BLaER1 treated with 17β-estradiol and CSF1 and Interleukin-3, amounts not matched to agents 10 nM and 100 nM (cell line): ENCODE results near the gene GPRC6A.

Experiments
- H3K27ac ChIP-seq, 11 experiments: shearing (Covaris generic); formaldehyde crosslinking; 2 replicates each; pipeline ENCODE4 v1.8.1; 2022
- H3K27me3 ChIP-seq, 11 experiments: shearing (Covaris generic); formaldehyde crosslinking; 2 replicates each; pipeline ENCODE4 v1.8.1; 2022
- H3K36me3 ChIP-seq, 11 experiments: shearing (Covaris generic); formaldehyde crosslinking; 2 replicates each; pipeline ENCODE4 v1.8.1; 2022
- H3K4me1 ChIP-seq, 10 experiments: shearing (Covaris generic); formaldehyde crosslinking; 2 replicates each; pipeline ENCODE4 v1.8.1; 2022
- H3K4me2 ChIP-seq, 11 experiments: shearing (Covaris generic); formaldehyde crosslinking; 2 replicates each; pipeline ENCODE4 v1.8.1; 2022
- H3K4me3 ChIP-seq, 10 experiments: shearing (Covaris generic); formaldehyde crosslinking; 2 replicates each; pipeline ENCODE4 v1.8.1; 2022
- H3K9ac ChIP-seq, 11 experiments: shearing (Covaris generic); formaldehyde crosslinking; 2 replicates each; pipeline ENCODE4 v1.8.1; 2022
- H3K9me3 ChIP-seq, 11 experiments: shearing (Covaris generic); formaldehyde crosslinking; replicated peaks in 1 of 11; 2 replicates each; pipeline ENCODE4 v1.8.1; 2022
- H4K20me1 ChIP-seq, 11 experiments: shearing (Covaris generic); formaldehyde crosslinking; 2 replicates each; pipeline ENCODE4 v1.8.1; 2022
- Cebpa-rat ChIP-seq, 11 experiments: shearing (Covaris generic); IDR thresholded peaks; 2 replicates each; pipeline ENCODE4 v1.8.1; 2022

GPRC6A gene

GRCh38 chr6:116799945-116800344 is 28.9 kb downstream of the GPRC6A start:
- no peaks in the 10 kb centered on the region for H3K9me3 ChIP-seq
- H3K27me3 ChIP-seq, result no peaks in the 10 kb centered on the region
- no peaks in the 10 kb centered on the region for H4K20me1 ChIP-seq
- TF ChIP-seq Cebpa-rat (IDR thresholded peaks at IDR 0.05), result no peak
- H3K9ac ChIP-seq, result no peak overlapping the region
- H3K4me1 ChIP-seq, result no peaks in the 10 kb centered on the region
- no peak overlapping the region for H3K4me3 ChIP-seq
- H3K27ac ChIP-seq, result no peak overlapping the region
- H3K36me3 ChIP-seq, result no peaks in the 10 kb centered on the region
- H3K4me2 ChIP-seq, result no peak overlapping the region

- Histone ChIP-seq H3K27me3 (no peaks in the 10 kb centered on the region), H3K27ac (no peak overlapping the region), H3K4me3 (no peak overlapping the region), H4K20me1 (no peaks in the 10 kb centered on the region), H3K9me3 (no peaks in the 10 kb centered on the region), H3K4me1 (no peaks in the 10 kb centered on the region), H3K4me2 (no peak overlapping the region), H3K36me3 (no peaks in the 10 kb centered on the region), H3K9ac (no peak overlapping the region)
- no peak for TF ChIP-seq Cebpa-rat (IDR thresholded peaks at IDR 0.05)
Measured at GRCh38 chr6:116797585-116797984, 31.3 kb downstream of the GPRC6A start.

- no peak overlapping the region for H3K9ac ChIP-seq
- H4K20me1 ChIP-seq, result no peaks in the 10 kb centered on the region
- no peak overlapping the region for H3K4me2 ChIP-seq
- no peak overlapping the region for H3K27ac ChIP-seq
- no peaks in the 10 kb centered on the region for H3K36me3 ChIP-seq
- H3K9me3 ChIP-seq, result no peaks in the 10 kb centered on the region
- H3K4me3 ChIP-seq, result no peak overlapping the region
- TF ChIP-seq Cebpa-rat (IDR thresholded peaks at IDR 0.05), result no peak
- H3K27me3 ChIP-seq, result no peaks in the 10 kb centered on the region
- H3K4me1 ChIP-seq, result no peaks in the 10 kb centered on the region
Measured at GRCh38 chr6:116793224-116793623, 35.7 kb downstream of the GPRC6A start.

- no peak overlapping the region for H3K9ac ChIP-seq
- no peaks in the 10 kb centered on the region for H4K20me1 ChIP-seq
- H3K9me3 ChIP-seq, result no peaks in the 10 kb centered on the region
- TF ChIP-seq Cebpa-rat (IDR thresholded peaks at IDR 0.05), result no peak
- no peaks in the 10 kb centered on the region for H3K27me3 ChIP-seq
- no peaks in the 10 kb centered on the region for H3K4me1 ChIP-seq
- no peak overlapping the region for H3K27ac ChIP-seq
- no peak overlapping the region for H3K4me2 ChIP-seq
- no peaks in the 10 kb centered on the region for H3K36me3 ChIP-seq
- H3K4me3 ChIP-seq, result no peak overlapping the region
Measured at GRCh38 chr6:116783852-116784251, 45.0 kb downstream of the GPRC6A start.

GRCh38 chr6:116779573-116780164 is 49.2 kb downstream of the GPRC6A start:
- H3K4me3 ChIP-seq, result no peak overlapping the region
- H3K27ac ChIP-seq, result no peak overlapping the region
- H4K20me1 ChIP-seq, result no peaks in the 10 kb centered on the region
- H3K36me3 ChIP-seq, result no peaks in the 10 kb centered on the region
- no peaks in the 10 kb centered on the region for H3K4me1 ChIP-seq
- H3K9me3 ChIP-seq, result no peaks in the 10 kb centered on the region
- H3K4me2 ChIP-seq, result no peak overlapping the region
- H3K9ac ChIP-seq, result no peak overlapping the region
- H3K27me3 ChIP-seq, result no peaks in the 10 kb centered on the region
- no peak for TF ChIP-seq Cebpa-rat (IDR thresholded peaks at IDR 0.05)

- Histone ChIP-seq H3K36me3 (no peaks in the 10 kb centered on the region), H3K27ac (no peak overlapping the region), H4K20me1 (no peaks in the 10 kb centered on the region), H3K9me3 (no peaks in the 10 kb centered on the region), H3K4me2 (no peak overlapping the region), H3K4me1 (no peaks in the 10 kb centered on the region), H3K27me3 (no peaks in the 10 kb centered on the region), H3K4me3 (no peak overlapping the region), H3K9ac (no peak overlapping the region)
- no peak for TF ChIP-seq Cebpa-rat (IDR thresholded peaks at IDR 0.05)
Measured at GRCh38 chr6:116773886-116774285, 55.0 kb downstream of the GPRC6A start.

GRCh38 chr6:116772450-116772849 is 56.4 kb downstream of the GPRC6A start:
- TF ChIP-seq Cebpa-rat (IDR thresholded peaks at IDR 0.05), result no peak
- H4K20me1 ChIP-seq, result no peaks in the 10 kb centered on the region
- no peak overlapping the region for H3K4me3 ChIP-seq
- no peak overlapping the region for H3K9ac ChIP-seq
- no peaks in the 10 kb centered on the region for H3K36me3 ChIP-seq
- no peaks in the 10 kb centered on the region for H3K27me3 ChIP-seq
- H3K4me2 ChIP-seq, result no peak overlapping the region
- H3K9me3 ChIP-seq, result no peaks in the 10 kb centered on the region
- H3K27ac ChIP-seq, result no peak overlapping the region
- H3K4me1 ChIP-seq, result no peaks in the 10 kb centered on the region

- H3K36me3 ChIP-seq, result no peaks in the 10 kb centered on the region
- H3K4me3 ChIP-seq, result no peak overlapping the region
- H3K9ac ChIP-seq, result no peak overlapping the region
- peaks cover 0 to 5% (median 0%) of the 10 kb centered on the region in 11 experiments; a peak in 4 of 22 replicates for H3K27me3 ChIP-seq
- no peak overlapping the region for H3K4me2 ChIP-seq
- peaks cover 15 to 22% (median 20%) of the 10 kb centered on the region in 11 experiments for H3K9me3 ChIP-seq
- H4K20me1 ChIP-seq, result no peaks in the 10 kb centered on the region
- no peak overlapping the region for H3K27ac ChIP-seq
- no peak for TF ChIP-seq Cebpa-rat (IDR thresholded peaks at IDR 0.05)
- H3K4me1 ChIP-seq, result no peaks in the 10 kb centered on the region
Measured at GRCh38 chr6:116767715-116768114, 61.2 kb downstream of the GPRC6A start.

GRCh38 chr6:116766506-116767176 is 62.2 kb downstream of the GPRC6A start:
- H3K27ac ChIP-seq, result no peak overlapping the region
- H3K4me3 ChIP-seq, result no peak overlapping the region
- H3K9ac ChIP-seq, result no peak overlapping the region
- H3K4me2 ChIP-seq, result no peak overlapping the region
- H3K9me3 ChIP-seq, result peaks cover 15 to 22% (median 20%) of the 10 kb centered on the region in 11 experiments
- H4K20me1 ChIP-seq, result no peaks in the 10 kb centered on the region
- H3K36me3 ChIP-seq, result no peaks in the 10 kb centered on the region
- peak in 2 of 11 experiments; percentile 40 to 43; a peak in 2 of 22 replicates for TF ChIP-seq Cebpa-rat (IDR thresholded peaks at IDR 0.05)
- no peaks in the 10 kb centered on the region for H3K4me1 ChIP-seq
- peaks cover 0 to 5% (median 0%) of the 10 kb centered on the region in 11 experiments; a peak in 4 of 22 replicates for H3K27me3 ChIP-seq
